HG03097 (cell line): ENCODE results near the gene PTGDR.

Experiments used
- ATAC-seq: cut with Tn5 transposase; IDR thresholded peaks from one replicate; pipeline ENCODE4 v1.9.1; 2021; ENCODE audit not compliant: unreplicated experiment, low FRiP score

PTGDR gene

GRCh38 chr14:52262600-52262999 is 4.9 kb upstream of the PTGDR start:
- ATAC-seq: no peak

- ATAC-seq: no peak
Measured at GRCh38 chr14:52263190-52263589, 4.3 kb upstream of the PTGDR start.

GRCh38 chr14:52265253-52265652 is 2.2 kb upstream of the PTGDR start:
- peak; percentile 64 for ATAC-seq

GRCh38 chr14:52266179-52266578 is 1.3 kb upstream of the PTGDR start:
- ATAC-seq: no peak

- no peak for ATAC-seq
Measured at GRCh38 chr14:52266782-52267181, 716 bp upstream of the PTGDR start.

- no peak for ATAC-seq
Measured at GRCh38 chr14:52268279-52269061, 972 bp downstream of the PTGDR start.

- no peak for ATAC-seq
Measured at GRCh38 chr14:52269100-52269499, 1.6 kb downstream of the PTGDR start.

- no peak for ATAC-seq
Measured at GRCh38 chr14:52269982-52270381, 2.5 kb downstream of the PTGDR start.

GRCh38 chr14:52271538-52271937 is 4.0 kb downstream of the PTGDR start:
- ATAC-seq: no peak

GRCh38 chr14:52272375-52272774 is 4.9 kb downstream of the PTGDR start:
- ATAC-seq: no peak

GRCh38 chr14:52275372-52275771 is 7.9 kb downstream of the PTGDR start:
- ATAC-seq: no peak

GRCh38 chr14:52277552-52277951 is 10.1 kb downstream of the PTGDR start:
- no peak for ATAC-seq

GRCh38 chr14:52279408-52279807 is 11.9 kb downstream of the PTGDR start:
- ATAC-seq: no peak

- ATAC-seq: no peak
Measured at GRCh38 chr14:52283099-52283498, 15.6 kb downstream of the PTGDR start.

- no peak for ATAC-seq
Measured at GRCh38 chr14:52286661-52287649, 19.5 kb downstream of the PTGDR start.

- ATAC-seq: no peak
Measured at GRCh38 chr14:52296378-52296777, 28.9 kb downstream of the PTGDR start.

- no peak for ATAC-seq
Measured at GRCh38 chr14:52298795-52299194, 31.3 kb downstream of the PTGDR start.

- ATAC-seq: no peak
Measured at GRCh38 chr14:52299692-52300278, 32.3 kb downstream of the PTGDR start.

GRCh38 chr14:52303236-52303635 is 35.7 kb downstream of the PTGDR start:
- no peak for ATAC-seq

GRCh38 chr14:52304248-52304904 is 36.9 kb downstream of the PTGDR start:
- ATAC-seq: no peak

GRCh38 chr14:52305014-52305413 is 37.5 kb downstream of the PTGDR start:
- no peak for ATAC-seq
